Body of pancreas (tissue), 4 donors: ENCODE measurements around the gene ACSL4. TPM values are rescaled to one million over a fixed set of nuclear protein-coding genes. Genes with fewer than 3 reads are reported as not detected.
"Not testable (repeated sequence)": the region's sequence is repeated elsewhere in the genome, so short reads cannot be mapped to it uniquely, and the experiment has no call there.

Experiments used
- ATAC-seq: fragments of 150-250 bp; one replicate; pipeline ENCODE4 v1.9.1; 2016
- DNase-seq, 4 donors: peaks; one replicate each; pipeline ENCODE4 v3.0.0-alpha.2; 2019
- H3K27ac ChIP-seq, 4 donors: fragments of 200-600 bp; sonication (generic); 1 replicate in 3 of 4; 2 replicates in 1 of 4; pipeline versions ENCODE4 v1.5.1 to v1.6.1; 2016 to 2019; ENCODE audit warnings: mild to moderate bottlenecking in 1 of 4, mixed read lengths in 1 of 4, moderate library complexity in 1 of 4
- H3K27me3 ChIP-seq, 2 donors: fragments of 200-600 bp; sonication (generic); one replicate each; pipeline ENCODE4 v1.6.0; 2016; ENCODE audit warnings: mild to moderate bottlenecking in 1 of 2
- H3K36me3 ChIP-seq, 2 donors: fragments of 200-600 bp; sonication (generic); replicated peaks in 1 of 2; 2 replicates each; pipeline ENCODE4 v1.5.1; 2016; ENCODE audit warnings: low read depth in 2 of 2; ENCODE audit not compliant: insufficient read depth in 1 of 2
- H3K4me1 ChIP-seq: fragments of 200-600 bp; sonication (generic); one replicate; pipeline ENCODE4 v1.6.0; 2016
- H3K4me3 ChIP-seq, 2 donors: fragments of 200-600 bp; sonication (generic); 1 replicate in 1 of 2; 2 replicates in 1 of 2; pipeline ENCODE4 v1.5.1; 2016 to 2019
- H3K9me3 ChIP-seq, 3 donors: fragments of 200-600 bp; sonication (generic); 1 replicate in 2 of 3; 2 replicates in 1 of 3; pipeline ENCODE4 v1.5.1; 2016
- CTCF ChIP-seq, 7 experiments: fragments of 450-650 bp in 4 of 7; fragments of 200-600 bp in 3 of 7; sonication (generic) in 3 of 7; IDR thresholded peaks; one replicate each; pipeline ENCODE4 v1.5.1; 2016 to 2019; ENCODE audit warnings: antibody characterized with exemption in 7 of 7
- POLR2A ChIP-seq, 3 donors: fragments of 450-650 bp; IDR thresholded peaks; one replicate each; pipeline ENCODE4 v1.6.1; 2016; ENCODE audit warnings: antibody characterized with exemption in 3 of 3, mild to moderate bottlenecking in 2 of 3
- WGBS, 2 donors: methylation state at CpG; one replicate each; pipeline ENCODE4 v1.1.5; 2017; 5-methylcytosine and 5-hydroxymethylcytosine counted together
- intact Hi-C: fragments of 100-400 bp; cut with DNase I; formaldehyde crosslinking; loops from one replicate; pipeline ENCODE4 v1.15.1; 2023
- total RNA-seq, 2 donors: library from RNA; depleted of rRNA; stranded (reverse); fragments of >200 nt; gene quantifications; one replicate each; pipeline ENCODE4 v1.1.0, GENCODE V29; 2016

Gene ACSL4
- total RNA-seq, 2 donors from 2014 or later: 10.5 to 18.9 TPM

- DNase-seq (no peak), ATAC-seq (no peak)
- Histone ChIP-seq H3K4me1 (peaks cover 10% of the 10 kb centered on the region), H3K36me3 (no peaks in the 10 kb centered on the region), H3K9me3 (no peaks in the 10 kb centered on the region), H3K27me3 (no peaks in the 10 kb centered on the region), H3K4me3 (no peak overlapping the region), H3K27ac (no peak overlapping the region)
- no peak for TF ChIP-seq CTCF (IDR thresholded peaks at IDR 0.05)
- TF ChIP-seq POLR2A (IDR thresholded peaks at IDR 0.05): no peak
- WGBS, 2 donors: 68 to 73% methylated on average over 5 of the region's 5 CpGs
- intact Hi-C loops: no loop called here
Measured at GRCh38 chrX:109735202-109735744, 2.2 kb upstream of the ACSL4 start.

GRCh38 chrX:109733613-109734083 lies 591 bp upstream of the ACSL4 start:
- intact Hi-C loops: no loop called here

GRCh38 chrX:109732017-109732801 lies 848 bp downstream of the ACSL4 start:
- no peaks in the 10 kb centered on the region for H3K36me3 ChIP-seq
- peak overlapping the region; percentile 31 to 41 for H3K4me3 ChIP-seq
- no peak for TF ChIP-seq CTCF (IDR thresholded peaks at IDR 0.05)
- TF ChIP-seq POLR2A (IDR thresholded peaks at IDR 0.05): no peak
- H3K4me1 ChIP-seq: peaks cover 5% of the 10 kb centered on the region
- ATAC-seq (no peak), DNase-seq (peak in 1 of 4 donors; percentile 2)
- WGBS, 2 donors: 13 to 16% methylated on average over 18 to 21 of the region's 21 CpGs
- peak overlapping the region; percentile 3 to 80 (median 69) for H3K27ac ChIP-seq
- H3K27me3 ChIP-seq: no peaks in the 10 kb centered on the region
- intact Hi-C loops: no loop called here
- no peaks in the 10 kb centered on the region for H3K9me3 ChIP-seq

More at GRCh38 chrX:109733613-109734083, 591 bp upstream of the ACSL4 start:
- DNase-seq (no peak), ATAC-seq (no peak)
- Histone ChIP-seq H3K36me3 (no peaks in the 10 kb centered on the region), H3K9me3 (no peaks in the 10 kb centered on the region), H3K4me1 (peaks cover 5% of the 10 kb centered on the region), H3K4me3 (peak overlapping the region in 1 of 2 donors; percentile 12), H3K27me3 (no peaks in the 10 kb centered on the region), H3K27ac (peak overlapping the region in 3 of 4 donors; percentile 61 to 80 (median 77))
- 17 to 30% methylated on average over 10 to 12 of the region's 15 CpGs for WGBS, 2 donors
- no peak for TF ChIP-seq CTCF (IDR thresholded peaks at IDR 0.05)
- TF ChIP-seq POLR2A (IDR thresholded peaks at IDR 0.05): no peak

- intact Hi-C loops: no loop called here
- TF ChIP-seq CTCF (IDR thresholded peaks at IDR 0.05): no peak
- TF ChIP-seq POLR2A (IDR thresholded peaks at IDR 0.05): no peak
Measured at GRCh38 chrX:109728173-109728535, 4.9 kb downstream of the ACSL4 start.

GRCh38 chrX:109724971-109725370 lies 8.1 kb downstream of the ACSL4 start:
- ATAC-seq, H3K4me1 ChIP-seq, H3K27me3 ChIP-seq, H3K36me3 ChIP-seq, DNase-seq, H3K4me3 ChIP-seq, H3K27ac ChIP-seq, H3K9me3 ChIP-seq, intact Hi-C loops: not testable (repeated sequence)
- 86 to 100% methylated on average over 1 of the region's 1 CpG for WGBS, 2 donors

More at GRCh38 chrX:109728173-109728535, 4.9 kb downstream of the ACSL4 start:
- no peaks in the 10 kb centered on the region for H3K9me3 ChIP-seq
- WGBS, 2 donors: 25 to 39% methylated on average over 1 of the region's 1 CpG
- DNase-seq: no peak
- no peak overlapping the region for H3K4me3 ChIP-seq
- peak overlapping the region in 1 of 4 donors; percentile 18 for H3K27ac ChIP-seq
- H3K4me1 ChIP-seq: peaks cover 5% of the 10 kb centered on the region
- no peak for ATAC-seq
- H3K27me3 ChIP-seq: no peaks in the 10 kb centered on the region
- no peaks in the 10 kb centered on the region for H3K36me3 ChIP-seq
